ENCODE data around the gene IL1RL1.
"Not testable (repeated sequence)": the region's sequence is repeated elsewhere in the genome, so short reads cannot be mapped to it uniquely, and the experiment has no call there.

DNA sequence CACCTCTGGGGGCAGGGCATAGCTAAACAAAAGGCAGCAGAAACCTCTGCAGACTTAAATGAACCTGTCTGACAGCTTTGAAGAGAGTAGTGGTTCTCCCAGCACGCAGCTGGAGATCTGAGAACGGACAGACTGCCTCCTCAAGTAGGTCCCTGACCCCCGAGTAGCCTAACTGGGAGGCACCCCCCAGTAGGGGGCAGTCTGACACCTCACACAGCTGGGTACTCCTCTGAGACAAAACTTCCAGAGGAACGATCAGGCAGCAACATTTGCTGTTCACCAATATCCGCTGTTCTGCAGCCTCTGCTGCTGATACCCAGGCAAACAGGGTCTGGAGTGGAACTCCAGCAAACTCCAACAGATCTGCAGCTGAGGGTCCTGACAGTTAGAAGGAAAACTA lies 13.6 kb downstream of the IL1RL1 start:
- TF ChIP-seq, protein P1, sequence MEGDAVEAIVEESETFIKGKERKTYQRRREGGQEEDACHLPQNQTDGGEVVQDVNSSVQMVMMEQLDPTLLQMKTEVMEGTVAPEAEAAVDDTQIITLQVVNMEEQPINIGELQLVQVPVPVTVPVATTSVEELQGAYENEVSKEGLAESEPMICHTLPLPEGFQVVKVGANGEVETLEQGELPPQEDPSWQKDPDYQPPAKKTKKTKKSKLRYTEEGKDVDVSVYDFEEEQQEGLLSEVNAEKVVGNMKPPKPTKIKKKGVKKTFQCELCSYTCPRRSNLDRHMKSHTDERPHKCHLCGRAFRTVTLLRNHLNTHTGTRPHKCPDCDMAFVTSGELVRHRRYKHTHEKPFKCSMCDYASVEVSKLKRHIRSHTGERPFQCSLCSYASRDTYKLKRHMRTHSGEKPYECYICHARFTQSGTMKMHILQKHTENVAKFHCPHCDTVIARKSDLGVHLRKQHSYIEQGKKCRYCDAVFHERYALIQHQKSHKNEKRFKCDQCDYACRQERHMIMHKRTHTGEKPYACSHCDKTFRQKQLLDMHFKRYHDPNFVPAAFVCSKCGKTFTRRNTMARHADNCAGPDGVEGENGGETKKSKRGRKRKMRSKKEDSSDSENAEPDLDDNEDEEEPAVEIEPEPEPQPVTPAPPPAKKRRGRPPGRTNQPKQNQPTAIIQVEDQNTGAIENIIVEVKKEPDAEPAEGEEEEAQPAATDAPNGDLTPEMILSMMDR (IDR thresholded peaks at IDR 0.05) = not testable (repeated sequence)
- TF ChIP-seq EZH2phosphoT487 (IDR thresholded peaks at IDR 0.05; ENCODE audit: borderline replicate concordance, low read depth); RAD21 (IDR thresholded peaks at IDR 0.05; ENCODE audit: low read length); MEF2A (IDR thresholded peaks at IDR 0.05; ENCODE audit: borderline replicate concordance, low read depth); GABPA (IDR thresholded peaks at IDR 0.05; ENCODE audit: low read depth); TAF1 (IDR thresholded peaks at IDR 0.05; ENCODE audit: borderline replicate concordance, low read depth, low read length); JUND (IDR thresholded peaks at IDR 0.05); RCOR1 (IDR thresholded peaks at IDR 0.05; ENCODE audit: low read length); POLR2AphosphoS5 (IDR thresholded peaks at IDR 0.05; ENCODE audit: low read depth, low read length); TCF12 (IDR thresholded peaks at IDR 0.05); RXRA (IDR thresholded peaks at IDR 0.05; ENCODE audit: borderline replicate concordance, low read depth); YY1 (IDR thresholded peaks at IDR 0.05; ENCODE audit: low read depth): not testable (repeated sequence)
- TF ChIP-seq, protein P2, sequence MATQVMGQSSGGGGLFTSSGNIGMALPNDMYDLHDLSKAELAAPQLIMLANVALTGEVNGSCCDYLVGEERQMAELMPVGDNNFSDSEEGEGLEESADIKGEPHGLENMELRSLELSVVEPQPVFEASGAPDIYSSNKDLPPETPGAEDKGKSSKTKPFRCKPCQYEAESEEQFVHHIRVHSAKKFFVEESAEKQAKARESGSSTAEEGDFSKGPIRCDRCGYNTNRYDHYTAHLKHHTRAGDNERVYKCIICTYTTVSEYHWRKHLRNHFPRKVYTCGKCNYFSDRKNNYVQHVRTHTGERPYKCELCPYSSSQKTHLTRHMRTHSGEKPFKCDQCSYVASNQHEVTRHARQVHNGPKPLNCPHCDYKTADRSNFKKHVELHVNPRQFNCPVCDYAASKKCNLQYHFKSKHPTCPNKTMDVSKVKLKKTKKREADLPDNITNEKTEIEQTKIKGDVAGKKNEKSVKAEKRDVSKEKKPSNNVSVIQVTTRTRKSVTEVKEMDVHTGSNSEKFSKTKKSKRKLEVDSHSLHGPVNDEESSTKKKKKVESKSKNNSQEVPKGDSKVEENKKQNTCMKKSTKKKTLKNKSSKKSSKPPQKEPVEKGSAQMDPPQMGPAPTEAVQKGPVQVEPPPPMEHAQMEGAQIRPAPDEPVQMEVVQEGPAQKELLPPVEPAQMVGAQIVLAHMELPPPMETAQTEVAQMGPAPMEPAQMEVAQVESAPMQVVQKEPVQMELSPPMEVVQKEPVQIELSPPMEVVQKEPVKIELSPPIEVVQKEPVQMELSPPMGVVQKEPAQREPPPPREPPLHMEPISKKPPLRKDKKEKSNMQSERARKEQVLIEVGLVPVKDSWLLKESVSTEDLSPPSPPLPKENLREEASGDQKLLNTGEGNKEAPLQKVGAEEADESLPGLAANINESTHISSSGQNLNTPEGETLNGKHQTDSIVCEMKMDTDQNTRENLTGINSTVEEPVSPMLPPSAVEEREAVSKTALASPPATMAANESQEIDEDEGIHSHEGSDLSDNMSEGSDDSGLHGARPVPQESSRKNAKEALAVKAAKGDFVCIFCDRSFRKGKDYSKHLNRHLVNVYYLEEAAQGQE (IDR thresholded peaks at IDR 0.05; ENCODE audit: low read depth, low read length) = not testable (repeated sequence)
- TF ChIP-seq, protein P3, sequence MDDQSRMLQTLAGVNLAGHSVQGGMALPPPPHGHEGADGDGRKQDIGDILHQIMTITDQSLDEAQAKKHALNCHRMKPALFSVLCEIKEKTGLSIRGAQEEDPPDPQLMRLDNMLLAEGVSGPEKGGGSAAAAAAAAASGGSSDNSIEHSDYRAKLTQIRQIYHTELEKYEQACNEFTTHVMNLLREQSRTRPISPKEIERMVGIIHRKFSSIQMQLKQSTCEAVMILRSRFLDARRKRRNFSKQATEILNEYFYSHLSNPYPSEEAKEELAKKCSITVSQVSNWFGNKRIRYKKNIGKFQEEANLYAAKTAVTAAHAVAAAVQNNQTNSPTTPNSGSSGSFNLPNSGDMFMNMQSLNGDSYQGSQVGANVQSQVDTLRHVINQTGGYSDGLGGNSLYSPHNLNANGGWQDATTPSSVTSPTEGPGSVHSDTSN (IDR thresholded peaks at IDR 0.05) = not testable (repeated sequence)

Data from SK-N-SH (cell line).